HG03439 (cell line): ENCODE results near the gene DLGAP3.

Source experiments
- ATAC-seq: cut with Tn5 transposase; IDR thresholded peaks from one replicate; pipeline ENCODE4 v1.9.1; 2021; ENCODE audit warnings: mild to moderate bottlenecking, moderate library complexity; ENCODE audit not compliant: unreplicated experiment

Gene DLGAP3

GRCh38 chr1:34906222-34906621, 23.2 kb downstream of the DLGAP3 start:
- ATAC-seq: no peak

- no peak for ATAC-seq
Measured at GRCh38 chr1:34905098-34905459, 24.4 kb downstream of the DLGAP3 start.

GRCh38 chr1:34904236-34905097, 25.0 kb downstream of the DLGAP3 start:
- ATAC-seq: no peak

- no peak for ATAC-seq
Measured at GRCh38 chr1:34901919-34902318, 27.5 kb downstream of the DLGAP3 start.

GRCh38 chr1:34900775-34901502, 28.5 kb downstream of the DLGAP3 start:
- no peak for ATAC-seq

GRCh38 chr1:34899906-34900305, 29.5 kb downstream of the DLGAP3 start:
- ATAC-seq: no peak

GRCh38 chr1:34899471-34899870, 30.0 kb downstream of the DLGAP3 start:
- no peak for ATAC-seq

GRCh38 chr1:34898330-34898761, 31.1 kb downstream of the DLGAP3 start:
- no peak for ATAC-seq

- ATAC-seq: no peak
Measured at GRCh38 chr1:34896612-34897011, 32.8 kb downstream of the DLGAP3 start.

GRCh38 chr1:34889705-34890104, 39.7 kb downstream of the DLGAP3 start:
- no peak for ATAC-seq

GRCh38 chr1:34887593-34887992, 41.9 kb downstream of the DLGAP3 start:
- ATAC-seq: no peak

GRCh38 chr1:34885405-34886247, 43.8 kb downstream of the DLGAP3 start:
- ATAC-seq: no peak

- no peak for ATAC-seq
Measured at GRCh38 chr1:34884961-34885360, 44.5 kb downstream of the DLGAP3 start.

- ATAC-seq: no peak
Measured at GRCh38 chr1:34884536-34884935, 44.9 kb downstream of the DLGAP3 start.

GRCh38 chr1:34879230-34879629, 50.2 kb downstream of the DLGAP3 start:
- no peak for ATAC-seq

GRCh38 chr1:34876406-34876805, 53.0 kb downstream of the DLGAP3 start:
- no peak for ATAC-seq

GRCh38 chr1:34874296-34874952, 55.0 kb downstream of the DLGAP3 start:
- ATAC-seq: no peak

- ATAC-seq: no peak
Measured at GRCh38 chr1:34872133-34872503, 57.3 kb downstream of the DLGAP3 start.

- no peak for ATAC-seq
Measured at GRCh38 chr1:34871443-34872132, 57.9 kb downstream of the DLGAP3 start.

GRCh38 chr1:34870395-34870794, 59.1 kb downstream of the DLGAP3 start:
- no peak for ATAC-seq
